WTC11 (cell line): Measurements from ENCODE around the gene PRRT4. TPM values are rescaled to one million over a fixed set of nuclear protein-coding genes. Genes with fewer than 3 reads are reported as not detected.

Source experiments
- ATAC-seq: fragments of 200-7000 bp; cut with Tn5 transposase; 2 replicates; pipeline ENCODE4 v1.10.0; 2021; ENCODE audit warnings: mild to moderate bottlenecking, moderate library complexity
- CTCF ChIA-PET: fragments of 300-600 bp; sonication (Branson Sonifier 250); formaldehyde crosslinking; loops from one replicate; lab custom pipeline; 2021; ENCODE audit warnings: antibody characterized with exemption; lab: Charles Lee
- POLR2A ChIA-PET: fragments of 350-600 bp; sonication (Branson Sonifier 250); formaldehyde crosslinking; loops from one replicate; lab custom pipeline; 2021; ENCODE audit warnings: antibody characterized with exemption; lab: Charles Lee
- DNase-seq: peaks from one replicate; pipeline ENCODE4 v3.0.0; 2021; ENCODE audit warnings: low spot score
- H3K27ac Mint-ChIP-seq: 2 replicates; pipeline ENCODE4 v1.8.0; 2021; ENCODE audit warnings: mixed read lengths
- H3K27me3 Mint-ChIP-seq: 2 replicates; pipeline ENCODE4 v1.8.0; 2021; ENCODE audit warnings: low read depth, mild to moderate bottlenecking, moderate library complexity, mixed read lengths
- H3K36me3 Mint-ChIP-seq: 2 replicates; pipeline ENCODE4 v1.8.0; 2021; ENCODE audit warnings: mixed read lengths
- H3K4me1 Mint-ChIP-seq: 2 replicates; pipeline ENCODE4 v1.8.0; 2022; ENCODE audit warnings: mixed read lengths
- H3K4me3 Mint-ChIP-seq: 2 replicates; pipeline ENCODE4 v1.8.0; 2021; ENCODE audit warnings: mild to moderate bottlenecking, moderate library complexity, mixed read lengths
- H3K9me3 Mint-ChIP-seq: 2 replicates; pipeline ENCODE4 v1.8.0; 2021; ENCODE audit warnings: mixed read lengths
- CBFB ChIP-seq: sonication (generic); formaldehyde crosslinking; IDR thresholded peaks from 2 replicates; pipeline ENCODE4 v1.8.1; 2022; ENCODE audit warnings: mild to moderate bottlenecking, low read depth, missing genetic modification reagents
- ERG ChIP-seq: fragments of 250-450 bp; sonication (Bioruptor Pico); IDR thresholded peaks from 2 replicates; pipeline ENCODE4 v1.8.0; 2021; ENCODE audit warnings: mild to moderate bottlenecking
- FOXJ3 ChIP-seq: sonication (generic); formaldehyde crosslinking; IDR thresholded peaks from 2 replicates; pipeline ENCODE4 v1.9.0; 2021; ENCODE audit warnings: missing genetic modification reagents, mild to moderate bottlenecking, borderline replicate concordance
- FOXP4 ChIP-seq: sonication (generic); formaldehyde crosslinking; IDR thresholded peaks from 2 replicates; pipeline ENCODE4 v1.8.0; 2022; ENCODE audit warnings: mild to moderate bottlenecking, missing genetic modification reagents
- GABPB1 ChIP-seq: sonication (generic); formaldehyde crosslinking; IDR thresholded peaks from 2 replicates; pipeline ENCODE4 v1.8.1; 2023; ENCODE audit warnings: mild to moderate bottlenecking, missing genetic modification reagents
- MAX ChIP-seq: sonication (generic); formaldehyde crosslinking; IDR thresholded peaks from 2 replicates; pipeline ENCODE4 v1.8.0; 2022; ENCODE audit warnings: mild to moderate bottlenecking, missing genetic modification reagents
- MLX ChIP-seq: sonication (generic); formaldehyde crosslinking; IDR thresholded peaks from 2 replicates; pipeline ENCODE4 v1.8.1; 2023; ENCODE audit warnings: mild to moderate bottlenecking, missing genetic modification reagents, moderate library complexity
- MXD4 ChIP-seq: fragments of 250-450 bp; sonication (Bioruptor Pico); IDR thresholded peaks from 2 replicates; pipeline ENCODE4 v1.8.0; 2021; ENCODE audit warnings: mild to moderate bottlenecking, moderate library complexity, borderline replicate concordance
- NR1H2 ChIP-seq: sonication (generic); formaldehyde crosslinking; IDR thresholded peaks from 2 replicates; pipeline ENCODE4 v1.9.0; 2021; ENCODE audit warnings: mild to moderate bottlenecking, moderate library complexity, missing genetic modification reagents
- NR2C2 ChIP-seq: sonication (generic); formaldehyde crosslinking; IDR thresholded peaks from 2 replicates; pipeline ENCODE4 v1.8.0; 2022; ENCODE audit warnings: mild to moderate bottlenecking, missing genetic modification reagents
- OVOL2 ChIP-seq: fragments of 250-450 bp; sonication (Bioruptor Pico); IDR thresholded peaks from 2 replicates; pipeline ENCODE4 v1.9.0; 2021; ENCODE audit warnings: mild to moderate bottlenecking, borderline replicate concordance
- PREB ChIP-seq: sonication (generic); formaldehyde crosslinking; IDR thresholded peaks from 2 replicates; pipeline ENCODE4 v1.8.1; 2022; ENCODE audit warnings: mild to moderate bottlenecking, missing genetic modification reagents, moderate library complexity, borderline replicate concordance
- PRRX2 ChIP-seq: fragments of 250-450 bp; sonication (Bioruptor Pico); IDR thresholded peaks from 2 replicates; pipeline ENCODE4 v1.8.0; 2021; ENCODE audit warnings: mild to moderate bottlenecking
- RORB ChIP-seq: fragments of 250-450 bp; sonication (Bioruptor Pico); IDR thresholded peaks from 2 replicates; pipeline ENCODE4 v1.9.0; 2021; ENCODE audit warnings: mild to moderate bottlenecking
- SMAD3 ChIP-seq: sonication (generic); formaldehyde crosslinking; IDR thresholded peaks from 2 replicates; pipeline ENCODE4 v1.8.0; 2022; ENCODE audit warnings: missing genetic modification reagents, mild to moderate bottlenecking, borderline replicate concordance
- STAT6 ChIP-seq: sonication (generic); formaldehyde crosslinking; conservative IDR thresholded peaks from 2 replicates; pipeline ENCODE4 v1.8.1; 2023; ENCODE audit warnings: mild to moderate bottlenecking, low read depth, missing genetic modification reagents, moderate library complexity
- TEAD1 ChIP-seq: sonication (generic); formaldehyde crosslinking; IDR thresholded peaks from 2 replicates; pipeline ENCODE4 v1.8.0; 2022; ENCODE audit warnings: mild to moderate bottlenecking, missing genetic modification reagents
- ZNF138 ChIP-seq: sonication (generic); formaldehyde crosslinking; conservative IDR thresholded peaks from 2 replicates; pipeline ENCODE4 v1.8.1; 2022; ENCODE audit warnings: mild to moderate bottlenecking, moderate library complexity, missing genetic modification reagents
- ZNF219 ChIP-seq: sonication (generic); formaldehyde crosslinking; IDR thresholded peaks from 2 replicates; pipeline ENCODE4 v1.8.0; 2023; ENCODE audit warnings: missing genetic modification reagents, mild to moderate bottlenecking, borderline replicate concordance
- ZNF232 ChIP-seq: sonication (generic); formaldehyde crosslinking; IDR thresholded peaks from 2 replicates; pipeline ENCODE4 v1.8.0; 2022; ENCODE audit warnings: mild to moderate bottlenecking, missing genetic modification reagents
- ZNF423 ChIP-seq: fragments of 250-450 bp; sonication (Bioruptor Pico); IDR thresholded peaks from 2 replicates; pipeline ENCODE4 v2.1.2; 2022; ENCODE audit warnings: mild to moderate bottlenecking, moderate library complexity
- ZNF671 ChIP-seq: fragments of 250-450 bp; sonication (Bioruptor Pico); IDR thresholded peaks from 2 replicates; pipeline ENCODE4 v1.8.0; 2021; ENCODE audit warnings: mild to moderate bottlenecking
- total RNA-seq: library from RNA; stranded (reverse); gene quantifications from 3 replicates; pipeline ENCODE4 v1.2.3, GENCODE V29; 2021
- TF ChIP-seq, protein P1 (sequence below): fragments of 250-450 bp; sonication (Bioruptor Pico); IDR thresholded peaks from 2 replicates; pipeline ENCODE4 v2.1.2; 2022; ENCODE audit warnings: mild to moderate bottlenecking, moderate library complexity
- TF ChIP-seq, protein P2 (sequence below): sonication (generic); formaldehyde crosslinking; IDR thresholded peaks from 2 replicates; pipeline ENCODE4 v1.8.1; 2022; ENCODE audit warnings: mild to moderate bottlenecking, moderate library complexity, missing genetic modification reagents

PRRT4 gene
- total RNA-seq, 1 experiment from 2014 or later, result 1.2 TPM

GRCh38 chr7:128353189-128353588 lies 8.3 kb downstream of the PRRT4 start (continued):
- TF ChIP-seq FOXP4 (CRISPR knock-in tag) (no peak), ZNF232 (CRISPR knock-in tag) (no peak)
- TF ChIP-seq, all 79 proteins: peak for 0

DNA sequence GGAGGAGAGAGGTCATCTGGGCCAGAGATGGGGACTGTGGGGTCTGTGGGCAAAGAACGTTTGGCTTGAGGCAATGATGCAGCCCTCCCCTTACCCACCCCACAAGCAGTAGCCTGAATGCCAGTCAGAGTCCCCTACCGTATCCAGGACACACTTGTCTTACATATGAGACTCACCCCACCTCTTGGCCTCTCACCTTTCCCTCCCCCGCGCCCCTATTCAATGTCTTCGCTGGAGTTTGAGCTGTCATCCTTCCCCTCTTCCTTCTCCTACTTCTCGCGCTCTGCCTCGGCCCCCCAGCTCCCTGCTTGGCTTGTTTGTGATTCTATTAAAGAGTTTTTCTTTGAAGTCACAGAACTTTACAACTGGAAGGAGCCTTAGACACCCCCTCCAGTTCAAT lies 8.9 kb downstream of the PRRT4 start:
- POLR2A ChIA-PET, result interaction anchor here (1.1 kb wide), 1 partner anchor 35 kb away, joined by 3 read pairs; no protein-coding TSS in a partner anchor
- TF ChIP-seq STAT6 (no peak), NR1H2 (CRISPR knock-in tag) (no peak), ZNF232 (CRISPR knock-in tag) (no peak), OVOL2 (CRISPR knock-in tag) (no peak)
- H3K36me3 Mint-ChIP-seq, result no peaks in the 10 kb centered on the region
- no peaks in the 10 kb centered on the region for H3K9me3 Mint-ChIP-seq
- CTCF ChIA-PET, result interaction anchor here (0.9 to 1.5 kb wide), 5 partner anchors 10 to 107 kb away, joined by 3 to 16 read pairs (median 5); no protein-coding TSS in a partner anchor
- ATAC-seq, result no peak
- no peak for DNase-seq
- no peak overlapping the region for H3K4me3 Mint-ChIP-seq
- H3K27ac Mint-ChIP-seq, result no peak overlapping the region
- peaks cover 85% of the 10 kb centered on the region for H3K27me3 Mint-ChIP-seq
- H3K4me1 Mint-ChIP-seq, result peaks cover 9% of the 10 kb centered on the region

DNA sequence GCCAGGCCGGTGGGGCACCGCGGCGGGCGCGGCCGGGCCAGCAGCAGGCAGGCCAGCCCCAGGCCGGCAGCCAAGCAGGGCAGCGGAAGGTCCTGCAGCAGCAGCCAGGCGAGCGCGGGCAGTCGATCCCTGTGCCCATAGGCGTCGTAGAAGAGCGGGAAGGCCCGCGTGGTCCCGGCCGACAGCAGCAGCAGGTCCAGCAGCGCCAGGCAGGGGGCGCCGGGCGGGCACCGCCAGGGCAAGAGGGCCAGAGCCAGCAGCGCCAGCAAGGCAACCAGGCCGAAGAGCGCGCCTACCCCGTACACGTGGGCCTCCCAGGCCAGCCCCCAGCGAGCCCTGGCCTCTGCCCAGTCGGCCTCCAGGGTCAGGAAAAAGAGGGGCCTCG lies 9.3 kb downstream of the PRRT4 start:
- DNase-seq (peak; percentile 88), ATAC-seq (peak; percentile 82)
- no peak overlapping the region for H3K4me3 Mint-ChIP-seq
- H3K9me3 Mint-ChIP-seq, result no peaks in the 10 kb centered on the region
- no peaks in the 10 kb centered on the region for H3K36me3 Mint-ChIP-seq
- peaks cover 6% of the 10 kb centered on the region for H3K4me1 Mint-ChIP-seq
- CTCF ChIA-PET, result interaction anchor here (0.9 to 5.5 kb wide), 6 partner anchors 29 to 108 kb away, joined by 3 to 125 read pairs (median 10); no protein-coding TSS in a partner anchor
- H3K27me3 Mint-ChIP-seq, result peaks cover 84% of the 10 kb centered on the region
- H3K27ac Mint-ChIP-seq, result no peak overlapping the region
- POLR2A ChIA-PET, result no interaction called here
- TF ChIP-seq NR2C2 (CRISPR knock-in tag) (peak; percentile 78), FOXJ3 (CRISPR knock-in tag) (no peak), ZNF138 (peak; percentile 96), ZNF671 (CRISPR knock-in tag) (no peak), MXD4 (CRISPR knock-in tag) (no peak), ZNF423 (CRISPR knock-in tag) (no peak), GABPB1 (no peak), ERG (CRISPR knock-in tag) (no peak), TEAD1 (CRISPR knock-in tag) (peak; percentile 95), SMAD3 (CRISPR knock-in tag) (peak; percentile 84), RORB (CRISPR knock-in tag) (no peak), PRRX2 (CRISPR knock-in tag) (no peak), PREB (CRISPR knock-in tag) (0 out of 2 replicates have a peak, but pooled peaks have one; percentile 74), MAX (peak; percentile 99), CBFB (CRISPR knock-in tag) (peak; percentile 94; the same call in 1 of the 2 replicates), MLX (peak; percentile 59; the same call in 1 of the 2 replicates), ZNF219 (CRISPR knock-in tag) (no peak)
- TF ChIP-seq, protein P1, sequence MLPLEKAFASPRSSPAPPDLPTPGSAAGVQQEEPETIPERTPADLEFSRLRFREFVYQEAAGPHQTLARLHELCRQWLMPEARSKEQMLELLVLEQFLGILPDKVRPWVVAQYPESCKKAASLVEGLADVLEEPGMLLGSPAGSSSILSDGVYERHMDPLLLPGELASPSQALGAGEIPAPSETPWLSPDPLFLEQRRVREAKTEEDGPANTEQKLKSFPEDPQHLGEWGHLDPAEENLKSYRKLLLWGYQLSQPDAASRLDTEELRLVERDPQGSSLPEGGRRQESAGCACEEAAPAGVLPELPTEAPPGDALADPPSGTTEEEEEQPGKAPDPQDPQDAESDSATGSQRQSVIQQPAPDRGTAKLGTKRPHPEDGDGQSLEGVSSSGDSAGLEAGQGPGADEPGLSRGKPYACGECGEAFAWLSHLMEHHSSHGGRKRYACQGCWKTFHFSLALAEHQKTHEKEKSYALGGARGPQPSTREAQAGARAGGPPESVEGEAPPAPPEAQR (CRISPR knock-in tag), result no peak
- TF ChIP-seq, protein P2, sequence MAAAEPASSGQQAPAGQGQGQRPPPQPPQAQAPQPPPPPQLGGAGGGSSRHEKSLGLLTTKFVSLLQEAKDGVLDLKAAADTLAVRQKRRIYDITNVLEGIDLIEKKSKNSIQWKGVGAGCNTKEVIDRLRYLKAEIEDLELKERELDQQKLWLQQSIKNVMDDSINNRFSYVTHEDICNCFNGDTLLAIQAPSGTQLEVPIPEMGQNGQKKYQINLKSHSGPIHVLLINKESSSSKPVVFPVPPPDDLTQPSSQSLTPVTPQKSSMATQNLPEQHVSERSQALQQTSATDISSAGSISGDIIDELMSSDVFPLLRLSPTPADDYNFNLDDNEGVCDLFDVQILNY (CRISPR knock-in tag), result peak; percentile 94; the same call in 1 of the 2 replicates
